HepG2 (cell line): Measurements from ENCODE around the gene HMGCS2. TPM values are rescaled to one million over a fixed set of nuclear protein-coding genes. Genes with fewer than 3 reads are reported as not detected.

Experiments used
- ATAC-seq: fragments of 200-7000 bp; cut with Tn5 transposase; 3 replicates; pipeline ENCODE4 v1.9.1; 2020; ENCODE audit warnings: mild to moderate bottlenecking, moderate library complexity
- BruUV-seq: library from RNA; stranded (reverse); fragments of 400-500 nt; replicated peaks from 2 replicates; lab custom pipeline; 2021; lab: Mats Ljungman, UMichigan
- CTCF ChIA-PET: fragments of 300-600 bp; formaldehyde crosslinking; extraction: SDS; loops from one replicate; lab custom pipeline; 2021; ENCODE audit warnings: low total read pairs, inconsistent platforms, low intra/inter-chr PET ratio; lab: Yijun Ruan, JAX
- POLR2A ChIA-PET: fragments of 350-600 bp; sonication (Branson Sonifier 250); formaldehyde crosslinking; loops from one replicate; lab custom pipeline; 2020; ENCODE audit warnings: antibody characterized with exemption, inconsistent platforms; lab: Yijun Ruan, JAX
- DNase-seq: peaks from one replicate; pipeline ENCODE4 v3.0.0-alpha.2; 2015; ENCODE audit warnings: low spot score
- FAIRE-seq: peaks from 3 replicates; lab custom pipeline; 2011; peaks lifted over from hg19 to GRCh38; lab: Jason Lieb, UNC
- H2AFZ ChIP-seq: one replicate; pipeline ENCODE4 v1.6.1; 2011; ENCODE audit warnings: low read length, inconsistent platforms
- H3K27ac ChIP-seq: fragments of 300-600 bp; 3 replicates; pipeline ENCODE4 v1.8.0; 2011; ENCODE audit warnings: mixed run types, mild to moderate bottlenecking, mixed read lengths, low read length, inconsistent platforms; ENCODE audit not compliant: insufficient read depth; ENCODE audit errors: extremely low read length
- H3K27me3 ChIP-seq, 2 experiments: fragments of 200-600 bp in 1 of 2; 2 replicates in 1 of 2; 3 replicates in 1 of 2; pipeline versions ENCODE4 v1.6.0 to v1.8.0; 2011; ENCODE audit warnings: low read length in 2 of 2, mild to moderate bottlenecking in 2 of 2, moderate library complexity in 2 of 2, inconsistent platforms in 1 of 2; ENCODE audit not compliant: insufficient read depth in 2 of 2, control insufficient read depth in 1 of 2
- H3K36me3 ChIP-seq, 2 experiments: fragments of 200-600 bp in 1 of 2; replicated peaks in 1 of 2; 2 replicates in 1 of 2; 3 replicates in 1 of 2; pipeline versions ENCODE4 v1.5.1 to v1.8.0; 2011; ENCODE audit warnings: low read length in 2 of 2, inconsistent platforms in 1 of 2; ENCODE audit not compliant: insufficient read depth in 2 of 2, control insufficient read depth in 1 of 2
- H3K4me1 ChIP-seq: 2 replicates; pipeline ENCODE4 v1.5.1; 2012; ENCODE audit warnings: low read length, inconsistent platforms; ENCODE audit not compliant: insufficient read depth
- H3K4me2 ChIP-seq: 2 replicates; pipeline ENCODE4 v1.6.0; 2011; ENCODE audit warnings: low read depth, low read length, inconsistent platforms
- H3K4me3 ChIP-seq, 3 experiments: fragments of 200-600 bp in 1 of 3; sonication (generic), shearing (Covaris generic) in 1 of 3; replicated peaks in 1 of 3; 2 replicates each; pipeline ENCODE4 v1.5.1; 2011 to 2016; ENCODE audit warnings: low read length in 3 of 3, inconsistent platforms in 2 of 3, low read depth in 2 of 3, mild to moderate bottlenecking in 2 of 3, control low read depth in 1 of 3, mixed read lengths in 1 of 3; ENCODE audit not compliant: insufficient read depth in 1 of 3
- H3K79me2 ChIP-seq: one replicate; pipeline ENCODE4 v1.6.1; 2011; ENCODE audit warnings: low read length, inconsistent platforms; ENCODE audit not compliant: insufficient read depth
- H3K9ac ChIP-seq: 2 replicates; pipeline ENCODE4 v1.6.0; 2011; ENCODE audit warnings: mild to moderate bottlenecking, low read depth, low read length, inconsistent platforms; ENCODE audit not compliant: insufficient read depth
- H3K9me3 ChIP-seq: 2 replicates; pipeline ENCODE4 v1.5.1; 2012; ENCODE audit warnings: mild to moderate bottlenecking, low read length
- H4K20me1 ChIP-seq: 2 replicates; pipeline ENCODE4 v1.6.0; 2011; ENCODE audit warnings: inconsistent platforms, mild to moderate bottlenecking, low read length, moderate library complexity; ENCODE audit not compliant: insufficient read depth
- CHD2 ChIP-seq: IDR thresholded peaks from 2 replicates; pipeline ENCODE4 v1.6.1; 2011; ENCODE audit warnings: low read depth, low read length, improper control_type of control experiment
- NAIF1 ChIP-seq: sonication (generic); formaldehyde crosslinking; IDR thresholded peaks from 2 replicates; pipeline ENCODE4 v1.5.0; 2020; ENCODE audit warnings: mild to moderate bottlenecking, missing genetic modification reagents, borderline replicate concordance
- PTBP1 ChIP-seq: fragments of 200-400 bp; formaldehyde crosslinking; IDR thresholded peaks from 2 replicates; pipeline ENCODE4 v1.6.1; 2018; ENCODE audit warnings: low read length, low read depth; ENCODE audit not compliant: poor library complexity, severe bottlenecking
- ZNF10 ChIP-seq: sonication (generic); formaldehyde crosslinking; IDR thresholded peaks from 2 replicates; pipeline ENCODE4 v1.4.0; 2020; ENCODE audit warnings: mild to moderate bottlenecking, low read depth, missing genetic modification reagents, borderline replicate concordance
- ZNF430 ChIP-seq: sonication (generic); formaldehyde crosslinking; IDR thresholded peaks from 2 replicates; pipeline ENCODE4 v1.9.0; 2021; ENCODE audit warnings: mild to moderate bottlenecking, missing genetic modification reagents
- ZNF652 ChIP-seq: IDR thresholded peaks from 2 replicates; pipeline ENCODE4 v1.6.1; 2016; ENCODE audit warnings: low read depth, borderline replicate concordance
- WGBS: methylation state at CpG from one replicate; pipeline ENCODE4 v1.1.6; 2017; ENCODE audit warnings: low lambda C conversion rate; 5-methylcytosine and 5-hydroxymethylcytosine counted together
- in situ Hi-C: cut with HindIII; loops from 2 replicates; pipeline ENCODE4 v1.10.0; 2017; ENCODE audit warnings: low pct_unique_long_range_greater_than_20kb; ENCODE audit not compliant: extremely low pct_ligation_motif_present
- intact Hi-C: fragments of 100-400 bp; cut with micrococcal nuclease; formaldehyde crosslinking; loops from one replicate; pipeline ENCODE4 v1.10.0; 2022; ENCODE audit not compliant: unreplicated experiment
- polyA plus RNA-seq, 8 experiments: library from polyadenylated mRNA; depleted of rRNA in 3 of 8; stranded (reverse) in 7 of 8; unstranded in 1 of 8; fragments of >200 nt; fragmentation: Illumina TruSeq in 4 of 8; extraction: Trizol in 4 of 8; gene quantifications; 2 replicates each; pipeline versions ENCODE4 v1.2.1 to v1.2.3, GENCODE V29; 2011 to 2016; ENCODE audit warnings: low read depth in 4 of 8, missing spikeins in 1 of 8, mixed read lengths in 1 of 8; ENCODE audit not compliant: insufficient read depth in 1 of 8
- total RNA-seq, 5 experiments: library from RNA; depleted of rRNA; stranded (reverse); fragments of >200 nt; fragmentation: Illumina TruSeq; extraction: Trizol; gene quantifications; 2 replicates each; pipeline ENCODE4 v1.2.3, GENCODE V29; 2016; ENCODE audit warnings: low read depth in 1 of 5
- TF ChIP-seq, protein P1 (sequence below): sonication (generic); formaldehyde crosslinking; IDR thresholded peaks from 2 replicates; pipeline ENCODE4 v1.4.0; 2020; ENCODE audit warnings: missing genetic modification reagents
- TF ChIP-seq, protein P2 (sequence below): sonication (generic); formaldehyde crosslinking; IDR thresholded peaks from 2 replicates; pipeline ENCODE4 v1.5.0; 2020; ENCODE audit warnings: mild to moderate bottlenecking, missing genetic modification reagents

HMGCS2 gene
- total and polyA plus RNA-seq, 2 of the 13 experiments (the other 11 are each of a cell fraction or from before 2014, with no cell fraction given), result 0.44 to 1.5 TPM

- TF ChIP-seq PTBP1, result no peak
- TF ChIP-seq ZNF10 (CRISPR knock-in tag), result no peak
- no peak for TF ChIP-seq NAIF1 (CRISPR knock-in tag)
- no peak for TF ChIP-seq ZNF430 (CRISPR knock-in tag)
- TF ChIP-seq, protein P1, sequence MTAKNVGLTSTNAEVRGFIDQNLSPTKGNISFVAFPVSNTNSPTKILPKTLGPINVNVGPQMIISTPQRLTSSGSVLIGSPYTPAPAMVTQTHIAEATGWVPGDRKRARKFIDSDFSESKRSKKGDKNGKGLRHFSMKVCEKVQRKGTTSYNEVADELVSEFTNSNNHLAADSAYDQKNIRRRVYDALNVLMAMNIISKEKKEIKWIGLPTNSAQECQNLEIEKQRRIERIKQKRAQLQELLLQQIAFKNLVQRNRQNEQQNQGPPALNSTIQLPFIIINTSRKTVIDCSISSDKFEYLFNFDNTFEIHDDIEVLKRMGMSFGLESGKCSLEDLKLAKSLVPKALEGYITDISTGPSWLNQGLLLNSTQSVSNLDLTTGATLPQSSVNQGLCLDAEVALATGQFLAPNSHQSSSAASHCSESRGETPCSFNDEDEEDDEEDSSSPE (CRISPR knock-in tag), result no peak
- no peak for TF ChIP-seq ZNF652 (CRISPR knock-in tag)
- no peak for TF ChIP-seq CHD2
- TF ChIP-seq, protein P2, sequence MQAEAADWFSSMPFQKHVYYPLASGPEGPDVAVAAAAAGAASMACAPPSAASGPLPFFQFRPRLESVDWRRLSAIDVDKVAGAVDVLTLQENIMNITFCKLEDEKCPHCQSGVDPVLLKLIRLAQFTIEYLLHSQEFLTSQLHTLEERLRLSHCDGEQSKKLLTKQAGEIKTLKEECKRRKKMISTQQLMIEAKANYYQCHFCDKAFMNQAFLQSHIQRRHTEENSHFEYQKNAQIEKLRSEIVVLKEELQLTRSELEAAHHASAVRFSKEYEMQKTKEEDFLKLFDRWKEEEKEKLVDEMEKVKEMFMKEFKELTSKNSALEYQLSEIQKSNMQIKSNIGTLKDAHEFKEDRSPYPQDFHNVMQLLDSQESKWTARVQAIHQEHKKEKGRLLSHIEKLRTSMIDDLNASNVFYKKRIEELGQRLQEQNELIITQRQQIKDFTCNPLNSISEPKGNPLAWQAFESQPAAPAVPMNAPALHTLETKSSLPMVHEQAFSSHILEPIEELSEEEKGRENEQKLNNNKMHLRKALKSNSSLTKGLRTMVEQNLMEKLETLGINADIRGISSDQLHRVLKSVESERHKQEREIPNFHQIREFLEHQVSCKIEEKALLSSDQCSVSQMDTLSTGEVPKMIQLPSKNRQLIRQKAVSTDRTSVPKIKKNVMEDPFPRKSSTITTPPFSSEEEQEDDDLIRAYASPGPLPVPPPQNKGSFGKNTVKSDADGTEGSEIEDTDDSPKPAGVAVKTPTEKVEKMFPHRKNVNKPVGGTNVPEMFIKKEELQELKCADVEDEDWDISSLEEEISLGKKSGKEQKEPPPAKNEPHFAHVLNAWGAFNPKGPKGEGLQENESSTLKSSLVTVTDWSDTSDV (CRISPR knock-in tag), result no peak
- H3K36me3 ChIP-seq, result no peaks in the 10 kb centered on the region
- no peak overlapping the region for H3K4me2 ChIP-seq
- no peaks in the 10 kb centered on the region for H3K4me1 ChIP-seq
- H3K27me3 ChIP-seq, result peaks cover 0 to 2% of the 10 kb centered on the region in 2 experiments; a peak in 1 of 5 replicates
- no TSS peak for BruUV-seq
- ATAC-seq, result no peak
- H3K9ac ChIP-seq, result no peak overlapping the region
- no peak overlapping the region for H3K27ac ChIP-seq
- no peak overlapping the region for H2AFZ ChIP-seq
- ChIA-PET CTCF (no interaction called here), POLR2A (interaction anchor here (1.5 kb wide), 1 partner anchor 8 kb away, joined by 8 read pairs; the partner anchor contains the start of gene PHGDH)
- 26% methylated on average over 6 of the region's 6 CpGs for WGBS
- intact Hi-C loops (no loop called here), in situ Hi-C loops (no loop called here)
- no peak for DNase-seq
- peaks cover 22% of the 10 kb centered on the region for H3K9me3 ChIP-seq
- H3K4me3 ChIP-seq, result no peak overlapping the region
- no peaks in the 10 kb centered on the region for H3K79me2 ChIP-seq
- no peak for FAIRE-seq
- H4K20me1 ChIP-seq, result no peaks in the 10 kb centered on the region
These were observed 64.8 kb downstream of the HMGCS2 start for GRCh38 chr1:119703666-119704450.
